GM23338 (cell line): ENCODE data around the gene PABPN1. TPM values are rescaled to one million over a fixed set of nuclear protein-coding genes. Genes with fewer than 3 reads are reported as not detected.

ENCODE experiments used
- ATAC-seq: fragments of 200-7000 bp; cut with Tn5 transposase; 3 replicates; pipeline ENCODE4 v1.9.1; 2020
- DNase-seq: peaks from one replicate; pipeline ENCODE4 v3.0.0-alpha.2; 2015; ENCODE audit warnings: low spot score
- H2AFZ ChIP-seq: fragments of 200-600 bp; sonication (generic); 2 replicates; pipeline ENCODE4 v1.8.0; 2016; ENCODE audit warnings: antibody characterized with exemption, mild to moderate bottlenecking, moderate library complexity
- H3F3A ChIP-seq: fragments of 200-600 bp; sonication (generic); replicated peaks from 2 replicates; pipeline ENCODE4 v1.8.0; 2017; ENCODE audit warnings: antibody characterized with exemption, mixed run types, low read depth
- H3K27ac ChIP-seq: fragments of 200-600 bp; sonication (generic); 2 replicates; pipeline ENCODE4 v1.6.1; 2016; ENCODE audit warnings: low read depth
- H3K27me3 ChIP-seq: fragments of 200-600 bp; sonication (generic); 2 replicates; pipeline ENCODE4 v1.8.0; 2016; ENCODE audit warnings: mild to moderate bottlenecking, mixed run types, moderate library complexity; ENCODE audit not compliant: insufficient read depth
- H3K36me3 ChIP-seq: fragments of 200-600 bp; sonication (generic); 2 replicates; pipeline ENCODE4 v1.8.0; 2016; ENCODE audit warnings: mild to moderate bottlenecking; ENCODE audit not compliant: insufficient read depth
- H3K4me1 ChIP-seq: fragments of 200-600 bp; sonication (generic); 2 replicates; pipeline ENCODE4 v1.8.0; 2016; ENCODE audit warnings: mild to moderate bottlenecking, moderate library complexity; ENCODE audit not compliant: insufficient read depth
- H3K4me2 ChIP-seq: fragments of 200-600 bp; sonication (generic); 2 replicates; pipeline ENCODE4 v1.7.1; 2017; ENCODE audit warnings: mixed run types
- H3K4me3 ChIP-seq: fragments of 200-600 bp; sonication (generic); 2 replicates; pipeline ENCODE4 v1.6.1; 2016; ENCODE audit warnings: mixed run types
- H3K79me2 ChIP-seq: fragments of 200-600 bp; sonication (generic); replicated peaks from 2 replicates; pipeline ENCODE4 v1.8.0; 2017; ENCODE audit warnings: mild to moderate bottlenecking; ENCODE audit not compliant: insufficient read depth
- H3K9me2 ChIP-seq: fragments of 200-600 bp; sonication (generic); 2 replicates; pipeline ENCODE4 v1.8.0; 2017; ENCODE audit not compliant: insufficient read depth
- H4K20me1 ChIP-seq: fragments of 200-600 bp; sonication (generic); replicated peaks from 2 replicates; pipeline ENCODE4 v1.8.0; 2017; ENCODE audit warnings: mild to moderate bottlenecking; ENCODE audit not compliant: insufficient read depth
- H3K27ac Mint-ChIP-seq: 2 replicates; pipeline ENCODE4 v1.8.0; 2020; ENCODE audit warnings: inconsistent platforms, mild to moderate bottlenecking, moderate library complexity, mixed read lengths
- H3K27me3 Mint-ChIP-seq: 3 replicates; pipeline ENCODE4 v1.8.0; 2022; ENCODE audit warnings: low read depth, mild to moderate bottlenecking, moderate library complexity, mixed read lengths, inconsistent platforms; ENCODE audit not compliant: insufficient read depth, poor library complexity
- H3K36me3 Mint-ChIP-seq: 3 replicates; pipeline ENCODE4 v1.8.0; 2021; ENCODE audit warnings: low read depth, mild to moderate bottlenecking, inconsistent platforms, moderate library complexity, mixed read lengths
- H3K4me1 Mint-ChIP-seq: 3 replicates; pipeline ENCODE4 v1.8.0; 2020; ENCODE audit warnings: mild to moderate bottlenecking, inconsistent platforms, mixed read lengths
- H3K4me3 Mint-ChIP-seq: 3 replicates; pipeline ENCODE4 v1.8.0; 2021; ENCODE audit warnings: moderate library complexity, mild to moderate bottlenecking, inconsistent platforms, mixed read lengths
- H3K9me3 Mint-ChIP-seq: 3 replicates; pipeline ENCODE4 v1.8.0; 2020; ENCODE audit warnings: moderate library complexity, mild to moderate bottlenecking, inconsistent platforms, mixed read lengths
- POLR2AphosphoS5 ChIP-seq: IDR thresholded peaks from 2 replicates; pipeline ENCODE4 v1.6.1; 2016; ENCODE audit warnings: antibody characterized with exemption, low read depth
- ZNF114 ChIP-seq: fragments of 250-450 bp; sonication (Bioruptor Pico); IDR thresholded peaks from 2 replicates; pipeline ENCODE4 v1.5.0; 2020; ENCODE audit warnings: mild to moderate bottlenecking, moderate library complexity
- ZNF331 ChIP-seq: fragments of 250-450 bp; sonication (Bioruptor Pico); IDR thresholded peaks from 2 replicates; pipeline ENCODE4 v1.5.0; 2020; ENCODE audit warnings: low read depth, mild to moderate bottlenecking, moderate library complexity
- polyA plus RNA-seq: library from polyadenylated mRNA; unstranded; fragments of >200 nt; fragmentation: Nextera tagmentation; extraction: Ambion mirVana; gene quantifications from 2 replicates; pipeline ENCODE4 v1.2.1, GENCODE V29; 2016
- total RNA-seq: library from RNA; depleted of rRNA; stranded (reverse); fragments of >200 nt; shearing (Covaris generic); gene quantifications from 2 replicates; pipeline ENCODE4 v1.2.3, GENCODE V29; 2014
- TF ChIP-seq, protein P1 (sequence below), 2 experiments: fragments of 200-600 bp in 1 of 2; sonication (generic) in 1 of 2; conservative IDR thresholded peaks; 2 replicates each; pipeline versions ENCODE4 v1.5.1 to v1.6.1; 2016 to 2017; ENCODE audit warnings: antibody characterized with exemption in 2 of 2, low read depth in 2 of 2, mild to moderate bottlenecking in 2 of 2, moderate library complexity in 1 of 2
- TF ChIP-seq, protein P2 (sequence below): IDR thresholded peaks from one replicate; pipeline ENCODE4 v1.6.1; 2018; ENCODE audit warnings: antibody characterized with exemption; ENCODE audit not compliant: unreplicated experiment

Gene PABPN1
- total and polyA plus RNA-seq, 2 experiments from 2014 or later: 116 to 342 TPM

DNA sequence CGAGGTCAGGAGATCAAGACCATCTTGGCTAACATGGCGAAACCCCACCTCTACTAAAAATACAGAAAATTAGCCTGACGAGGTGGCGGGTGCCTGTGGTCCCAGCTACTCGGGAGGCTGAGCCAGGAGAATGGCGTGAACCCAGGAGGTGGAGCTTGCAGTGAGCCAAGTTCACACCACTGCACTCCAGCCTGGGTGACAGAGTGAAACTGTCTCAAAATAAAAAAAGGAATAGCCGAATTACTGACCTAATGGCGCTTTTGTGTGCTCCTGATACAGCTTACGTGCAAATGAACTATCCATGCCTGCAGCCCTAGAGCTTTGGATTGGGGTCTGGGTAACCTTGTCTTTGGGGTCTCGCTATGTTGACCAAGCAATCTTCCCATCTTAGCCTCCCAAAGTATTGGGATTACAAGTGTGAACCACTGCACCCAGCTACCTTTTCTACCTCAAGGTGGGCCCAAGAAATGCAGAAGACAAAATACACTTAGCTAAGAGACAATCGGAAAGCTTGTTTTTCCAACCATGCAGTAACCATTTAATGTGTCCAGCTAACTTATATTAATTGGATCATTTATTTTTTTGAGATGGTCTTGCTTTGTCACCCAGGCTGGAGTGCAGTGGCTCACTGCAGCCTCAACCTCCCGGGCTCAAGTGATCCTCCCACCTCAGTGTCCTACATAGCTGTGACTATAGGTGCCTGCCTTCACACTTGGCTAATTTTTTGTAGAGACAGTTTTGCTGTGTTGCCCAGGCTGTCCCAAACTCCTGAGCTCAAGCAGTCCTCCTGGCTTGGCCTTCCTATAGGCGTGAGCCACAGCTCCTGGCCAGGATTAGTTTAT lies 5.5 kb downstream of the PABPN1 start:
- Histone ChIP-seq H3K4me1 (peaks cover 6% of the 10 kb centered on the region), H3K4me2 (no peak overlapping the region), H3F3A (peaks cover 32% of the 10 kb centered on the region), H2AFZ (no peak overlapping the region), H3K4me3 (no peak overlapping the region), H3K79me2 (peaks cover 21% of the 10 kb centered on the region), H3K27me3 (no peaks in the 10 kb centered on the region), H3K27ac (peak overlapping the region; percentile 50; the same call in 1 of the 2 replicates), H4K20me1 (peaks cover 9% of the 10 kb centered on the region; the same call in 1 of the 2 replicates), H3K9me2 (no peaks in the 10 kb centered on the region), H3K36me3 (peaks cover 28% of the 10 kb centered on the region)
- TF ChIP-seq ZNF331 (no peak), POLR2AphosphoS5 (peak; percentile 35; the same call in 1 of the 2 replicates), ZNF114 (CRISPR knock-in tag) (no peak)
- TF ChIP-seq, protein P1, sequence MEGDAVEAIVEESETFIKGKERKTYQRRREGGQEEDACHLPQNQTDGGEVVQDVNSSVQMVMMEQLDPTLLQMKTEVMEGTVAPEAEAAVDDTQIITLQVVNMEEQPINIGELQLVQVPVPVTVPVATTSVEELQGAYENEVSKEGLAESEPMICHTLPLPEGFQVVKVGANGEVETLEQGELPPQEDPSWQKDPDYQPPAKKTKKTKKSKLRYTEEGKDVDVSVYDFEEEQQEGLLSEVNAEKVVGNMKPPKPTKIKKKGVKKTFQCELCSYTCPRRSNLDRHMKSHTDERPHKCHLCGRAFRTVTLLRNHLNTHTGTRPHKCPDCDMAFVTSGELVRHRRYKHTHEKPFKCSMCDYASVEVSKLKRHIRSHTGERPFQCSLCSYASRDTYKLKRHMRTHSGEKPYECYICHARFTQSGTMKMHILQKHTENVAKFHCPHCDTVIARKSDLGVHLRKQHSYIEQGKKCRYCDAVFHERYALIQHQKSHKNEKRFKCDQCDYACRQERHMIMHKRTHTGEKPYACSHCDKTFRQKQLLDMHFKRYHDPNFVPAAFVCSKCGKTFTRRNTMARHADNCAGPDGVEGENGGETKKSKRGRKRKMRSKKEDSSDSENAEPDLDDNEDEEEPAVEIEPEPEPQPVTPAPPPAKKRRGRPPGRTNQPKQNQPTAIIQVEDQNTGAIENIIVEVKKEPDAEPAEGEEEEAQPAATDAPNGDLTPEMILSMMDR (conservative IDR thresholded peaks at IDR 0.05; ENCODE audit: low read depth in 2 of 2): no peak
- Mint-ChIP-seq H3K4me3 (no peak overlapping the region), H3K27me3 (peaks cover 8% of the 10 kb centered on the region), H3K4me1 (peaks cover 14% of the 10 kb centered on the region), H3K9me3 (no peaks in the 10 kb centered on the region), H3K36me3 (peaks cover 45% of the 10 kb centered on the region), H3K27ac (no peak overlapping the region)
- ATAC-seq: peak; percentile 18; the same call in 2 of the 3 replicates
- no peak for DNase-seq

DNA sequence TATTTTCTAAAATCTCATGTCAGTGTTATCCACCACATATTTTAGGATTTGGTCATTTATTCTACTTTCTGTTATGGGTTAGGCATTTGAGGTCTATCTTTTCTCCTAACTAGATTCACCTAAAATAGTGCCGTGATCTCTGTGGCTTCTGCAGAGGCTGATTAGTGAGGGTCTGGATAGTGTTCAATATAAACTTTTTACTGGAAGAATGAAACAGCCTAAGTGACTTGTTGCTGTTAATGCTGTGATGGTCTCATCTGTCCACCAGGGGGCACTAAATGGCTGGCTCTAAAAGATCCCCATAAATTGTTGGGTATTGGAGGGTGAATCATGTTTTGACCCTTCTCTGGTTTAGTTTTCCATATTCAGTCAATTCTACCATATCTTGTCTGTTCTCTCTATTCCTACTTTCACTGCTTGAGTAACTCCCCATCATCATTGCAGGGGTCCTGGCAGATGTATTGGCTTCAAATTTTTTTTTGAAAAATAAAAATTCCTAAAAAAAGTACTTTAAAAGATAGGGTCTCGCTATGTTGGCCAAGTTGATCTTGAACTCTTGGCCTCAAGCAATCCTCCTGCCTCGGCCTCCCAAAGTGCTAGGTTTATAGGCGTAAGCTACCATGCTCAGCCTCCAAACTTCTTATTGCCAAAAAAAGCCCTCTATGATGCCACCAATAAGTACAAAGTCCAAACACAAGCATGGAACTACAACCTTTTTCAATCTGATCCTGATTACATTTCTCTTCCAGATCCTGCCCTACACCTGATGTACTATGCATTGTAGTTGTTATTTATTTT lies 6.9 kb downstream of the PABPN1 start:
- Mint-ChIP-seq H3K9me3 (no peaks in the 10 kb centered on the region), H3K27me3 (peaks cover 4% of the 10 kb centered on the region), H3K36me3 (peaks cover 32% of the 10 kb centered on the region), H3K27ac (no peak overlapping the region), H3K4me3 (no peak overlapping the region), H3K4me1 (peaks cover 7% of the 10 kb centered on the region; the same call in 2 of the 3 replicates)
- ATAC-seq: peak; percentile 82
- no peaks in the 10 kb centered on the region for H3K9me2 ChIP-seq
- H3K4me1 ChIP-seq: no peaks in the 10 kb centered on the region; the same call in 1 of the 2 replicates
- TF ChIP-seq, protein P1 (conservative IDR thresholded peaks at IDR 0.05; ENCODE audit: low read depth in 2 of 2): peak; percentile 90 to 97
- TF ChIP-seq, protein P2, sequence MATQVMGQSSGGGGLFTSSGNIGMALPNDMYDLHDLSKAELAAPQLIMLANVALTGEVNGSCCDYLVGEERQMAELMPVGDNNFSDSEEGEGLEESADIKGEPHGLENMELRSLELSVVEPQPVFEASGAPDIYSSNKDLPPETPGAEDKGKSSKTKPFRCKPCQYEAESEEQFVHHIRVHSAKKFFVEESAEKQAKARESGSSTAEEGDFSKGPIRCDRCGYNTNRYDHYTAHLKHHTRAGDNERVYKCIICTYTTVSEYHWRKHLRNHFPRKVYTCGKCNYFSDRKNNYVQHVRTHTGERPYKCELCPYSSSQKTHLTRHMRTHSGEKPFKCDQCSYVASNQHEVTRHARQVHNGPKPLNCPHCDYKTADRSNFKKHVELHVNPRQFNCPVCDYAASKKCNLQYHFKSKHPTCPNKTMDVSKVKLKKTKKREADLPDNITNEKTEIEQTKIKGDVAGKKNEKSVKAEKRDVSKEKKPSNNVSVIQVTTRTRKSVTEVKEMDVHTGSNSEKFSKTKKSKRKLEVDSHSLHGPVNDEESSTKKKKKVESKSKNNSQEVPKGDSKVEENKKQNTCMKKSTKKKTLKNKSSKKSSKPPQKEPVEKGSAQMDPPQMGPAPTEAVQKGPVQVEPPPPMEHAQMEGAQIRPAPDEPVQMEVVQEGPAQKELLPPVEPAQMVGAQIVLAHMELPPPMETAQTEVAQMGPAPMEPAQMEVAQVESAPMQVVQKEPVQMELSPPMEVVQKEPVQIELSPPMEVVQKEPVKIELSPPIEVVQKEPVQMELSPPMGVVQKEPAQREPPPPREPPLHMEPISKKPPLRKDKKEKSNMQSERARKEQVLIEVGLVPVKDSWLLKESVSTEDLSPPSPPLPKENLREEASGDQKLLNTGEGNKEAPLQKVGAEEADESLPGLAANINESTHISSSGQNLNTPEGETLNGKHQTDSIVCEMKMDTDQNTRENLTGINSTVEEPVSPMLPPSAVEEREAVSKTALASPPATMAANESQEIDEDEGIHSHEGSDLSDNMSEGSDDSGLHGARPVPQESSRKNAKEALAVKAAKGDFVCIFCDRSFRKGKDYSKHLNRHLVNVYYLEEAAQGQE: no peak
- no peak overlapping the region for H3K4me3 ChIP-seq
- no peak overlapping the region for H3K4me2 ChIP-seq
- peaks cover 26% of the 10 kb centered on the region for H3F3A ChIP-seq
- DNase-seq: peak; percentile 86
- H3K27ac ChIP-seq: no peak overlapping the region
- H3K36me3 ChIP-seq: peaks cover 22% of the 10 kb centered on the region
- peaks cover 5% of the 10 kb centered on the region; the same call in 1 of the 2 replicates for H4K20me1 ChIP-seq
- H3K79me2 ChIP-seq: peaks cover 8% of the 10 kb centered on the region
- H2AFZ ChIP-seq: no peak overlapping the region
- no peaks in the 10 kb centered on the region for H3K27me3 ChIP-seq
